Pancreas (tissue), 10 donors: Measurements from ENCODE around the gene PODN. TPM values are rescaled to one million over a fixed set of nuclear protein-coding genes. Genes with fewer than 3 reads are reported as not detected.

Experiments used
- ATAC-seq, 4 donors: fragments of 200-7000 bp; cut with Tn5 transposase; one replicate each; pipeline versions ENCODE4 v1.8.0 to v1.9.1; 2020; ENCODE audit warnings: mild to moderate bottlenecking in 4 of 4, moderate library complexity in 4 of 4
- DNase-seq, 6 donors: peaks; one replicate each; pipeline ENCODE4 v3.0.0-alpha.2; 2020
- FAIRE-seq: peaks from 2 replicates; lab custom pipeline; 2012; peaks lifted over from hg19 to GRCh38; lab: Jason Lieb, UNC
- H3K27ac ChIP-seq, 4 donors: fragments of 200-600 bp; sonication (generic); 1 replicate in 3 of 4; 2 replicates in 1 of 4; pipeline versions ENCODE4 v1.5.0 to v1.8.0; 2020
- H3K27me3 ChIP-seq, 4 donors: fragments of 200-600 bp; one replicate each; pipeline ENCODE4 v1.8.0; 2021
- H3K36me3 ChIP-seq, 3 donors: fragments of 200-600 bp; sonication (generic) in 1 of 3; one replicate each; pipeline versions ENCODE4 v1.5.0 to v1.8.0; 2020 to 2021
- H3K4me1 ChIP-seq, 3 donors: fragments of 200-600 bp; one replicate each; pipeline ENCODE4 v1.8.0; 2021
- H3K4me3 ChIP-seq, 4 donors: fragments of 200-600 bp; sonication (generic) in 2 of 4; one replicate each; pipeline versions ENCODE4 v1.5.0 to v1.8.0; 2020 to 2021
- H3K9me3 ChIP-seq, 4 donors: fragments of 200-600 bp; one replicate each; pipeline ENCODE4 v1.8.0; 2021
- CTCF ChIP-seq, 4 donors: fragments of 200-600 bp; sonication (generic) in 3 of 4; IDR thresholded peaks; one replicate each; pipeline versions ENCODE4 v1.5.0 to v1.8.0; 2021; ENCODE audit warnings: antibody characterized with exemption in 4 of 4
- WGBS, 2 donors: extraction: QIAGEN DNeasy Blood & Tissue Kit; methylation state at CpG; one replicate each; pipeline ENCODE4 v1.1.7; 2013; 5-methylcytosine and 5-hydroxymethylcytosine counted together
- intact Hi-C, 3 donors: fragments of 100-400 bp; cut with DNase I; formaldehyde crosslinking; loops; one replicate each; pipeline versions ENCODE4 v1.11.1 to v1.14.2; 2022
- polyA plus RNA-seq, 2 donors: library from polyadenylated mRNA; stranded (reverse); fragments of 200-250 nt; gene quantifications; one replicate each; pipeline ENCODE4 v1.2.3, GENCODE V29; 2013
- total RNA-seq, 6 donors: library from RNA; stranded (reverse); fragmentation: NEBNext Ultra II Directional in 4 of 6; extraction: Animal tissue kit (Norgen Biotek cat#: 25700) in 4 of 6; gene quantifications; one replicate each; pipeline versions ENCODE4 v1.2.1 to v1.2.4, GENCODE V29; 2021 to 2023
- donor health status: healthy with polysubstance abuse.
- donor health status: DM: no; HTN: no; CAD: no; lungs with moderate emphysema.
- donor health status: DM: no; HTN: no; CAD: no.
- donor health status: control.
- donor health status: control.
- donor health status: Bipolar disorder and iron deficiency.
- donor health status: DM: yes; HTN: yes; CAD: no.
- donor health status: DM: no; HTN: no; CAD: no.
- donor health status: DM: no; HTN: no; CAD: no.
- donor health status: DM: yes; HTN: yes; CAD: no.

The PODN gene
- total and polyA plus RNA-seq, 8 donors, result 1.8 to 14.9 (median 10.2) TPM

GRCh38 chr1:53112271-53112774, 50.3 kb downstream of the PODN start:
- 72 to 88% methylated on average over 2 of the region's 2 CpGs for WGBS, 2 donors
- no peaks in the 10 kb centered on the region for H3K36me3 ChIP-seq
- no peaks in the 10 kb centered on the region for H3K9me3 ChIP-seq
- H3K4me3 ChIP-seq, result no peak overlapping the region
- DNase-seq (no peak), ATAC-seq (no peak), FAIRE-seq (no peak)
- H3K27ac ChIP-seq, result no peak overlapping the region
- no peaks in the 10 kb centered on the region for H3K27me3 ChIP-seq
- intact Hi-C loops, result no loop called here
- no peaks in the 10 kb centered on the region for H3K4me1 ChIP-seq
- TF ChIP-seq CTCF (IDR thresholded peaks at IDR 0.05), result no peak

- no peaks in the 10 kb centered on the region for H3K36me3 ChIP-seq
- DNase-seq, result no peak
- no peak for TF ChIP-seq CTCF (IDR thresholded peaks at IDR 0.05)
- no peak overlapping the region for H3K4me3 ChIP-seq
- H3K27ac ChIP-seq, result no peak overlapping the region
- no peaks in the 10 kb centered on the region for H3K4me1 ChIP-seq
- intact Hi-C loops, result no loop called here
- H3K27me3 ChIP-seq, result no peaks in the 10 kb centered on the region
- H3K9me3 ChIP-seq, result no peaks in the 10 kb centered on the region
- WGBS, 2 donors, result 84 to 93% methylated on average over 4 of the region's 4 CpGs
- ATAC-seq, result no peak
- FAIRE-seq, result no peak
Observed at GRCh38 chr1:53112861-53113260, 50.8 kb downstream of the PODN start.

GRCh38 chr1:53114090-53114489, 52.1 kb downstream of the PODN start:
- H3K27ac ChIP-seq, result no peak overlapping the region
- H3K27me3 ChIP-seq, result no peaks in the 10 kb centered on the region
- ATAC-seq (no peak), DNase-seq (no peak), FAIRE-seq (no peak)
- intact Hi-C loops, result no loop called here
- no peaks in the 10 kb centered on the region for H3K9me3 ChIP-seq
- no peaks in the 10 kb centered on the region for H3K36me3 ChIP-seq
- no peak overlapping the region for H3K4me3 ChIP-seq
- WGBS, 2 donors, result 90 to 94% methylated on average over 6 of the region's 6 CpGs
- H3K4me1 ChIP-seq, result no peaks in the 10 kb centered on the region
- TF ChIP-seq CTCF (IDR thresholded peaks at IDR 0.05), result no peak

GRCh38 chr1:53114581-53115400, 52.8 kb downstream of the PODN start:
- no peaks in the 10 kb centered on the region for H3K4me1 ChIP-seq
- no peak for TF ChIP-seq CTCF (IDR thresholded peaks at IDR 0.05)
- H3K36me3 ChIP-seq, result no peaks in the 10 kb centered on the region
- no peaks in the 10 kb centered on the region for H3K27me3 ChIP-seq
- FAIRE-seq (no peak), ATAC-seq (no peak), DNase-seq (no peak)
- H3K27ac ChIP-seq, result no peak overlapping the region
- 89 to 93% methylated on average over 24 of the region's 24 CpGs for WGBS, 2 donors
- intact Hi-C loops, result no loop called here
- no peaks in the 10 kb centered on the region for H3K9me3 ChIP-seq
- no peak overlapping the region for H3K4me3 ChIP-seq
